HCT116 (cell line): ENCODE data around the gene KRT13. TPM values are rescaled to one million over a fixed set of nuclear protein-coding genes. Genes with fewer than 3 reads are reported as not detected.
A peak's percentile ranks its signal among the peaks of the same experiment; 100 is the strongest.

Experiments used
- ATAC-seq: fragments of 200-7000 bp; cut with Tn5 transposase; 2 replicates; pipeline ENCODE4 v1.9.1; 2020; ENCODE audit warnings: mild to moderate bottlenecking, moderate library complexity
- BruUV-seq: library from RNA; stranded (reverse); fragments of 400-500 nt; replicated peaks from 2 replicates; lab custom pipeline; 2021; lab: Mats Ljungman, UMichigan
- CTCF ChIA-PET: fragments of 300-600 bp; sonication (Branson Sonifier 250); formaldehyde crosslinking; loops from one replicate; lab custom pipeline; 2021; ENCODE audit warnings: antibody characterized with exemption; lab: Charles Lee
- POLR2A ChIA-PET: fragments of 300-600, 350-600 bp; sonication (Branson Sonifier 250); formaldehyde crosslinking; loops from one replicate; lab custom pipeline; 2021; ENCODE audit warnings: antibody characterized with exemption; lab: Charles Lee
- RAD21 ChIA-PET, 2 experiments: fragments of 300-600 bp; sonication (Branson Sonifier 250); formaldehyde crosslinking; loops; one replicate each; lab custom pipeline; 2023; ENCODE audit warnings: low total read pairs in 2 of 2; ENCODE audit not compliant: uncharacterized antibody in 2 of 2, unreplicated experiment in 2 of 2, low non-redundant PET in 1 of 2; lab: Charles Lee
- DNase-seq: peaks from one replicate; pipeline ENCODE4 v3.0.0-alpha.2; 2010; ENCODE audit warnings: low read depth, low spot score
- H2AFZ ChIP-seq: fragments of 200-600 bp; shearing (Covaris generic), sonication (generic); 2 replicates; pipeline ENCODE4 v1.6.1; 2017; ENCODE audit warnings: low read depth, mixed run types, mixed read lengths, antibody characterized with exemption, low read length; ENCODE audit not compliant: poor library complexity, severe bottlenecking
- H3K27ac ChIP-seq: 2 replicates; pipeline ENCODE4 v1.5.1; 2012; ENCODE audit warnings: low read depth, low read length
- H3K27me3 ChIP-seq: fragments of 200-600 bp; sonication (generic); 2 replicates; pipeline ENCODE4 v1.6.1; 2016; ENCODE audit warnings: mixed run types, low read length, mixed read lengths; ENCODE audit not compliant: insufficient read depth
- H3K36me3 ChIP-seq, 2 experiments: fragments of 200-500 bp in 1 of 2; fragments of 200-600 bp in 1 of 2; sonication (Bioruptor generic) in 1 of 2; sonication (generic) in 1 of 2; 2 replicates each; pipeline versions ENCODE4 v1.5.1 to v1.6.1; 2014 to 2016; ENCODE audit warnings: low read length in 2 of 2, inconsistent platforms in 1 of 2, mixed read lengths in 1 of 2, mixed run types in 1 of 2; ENCODE audit not compliant: insufficient read depth in 2 of 2, control insufficient read depth in 1 of 2
- H3K4me1 ChIP-seq, 2 experiments: fragments of 200-600 bp in 1 of 2; sonication (generic) in 1 of 2; 2 replicates each; pipeline versions ENCODE4 v1.5.1 to v1.6.1; 2012 to 2017; ENCODE audit warnings: low read length in 2 of 2, inconsistent platforms in 1 of 2, mild to moderate bottlenecking in 1 of 2, mixed read lengths in 1 of 2, mixed run types in 1 of 2, moderate library complexity in 1 of 2; ENCODE audit not compliant: insufficient read depth in 2 of 2, control insufficient read depth in 1 of 2
- H3K4me2 ChIP-seq: fragments of 200-600 bp; sonication (generic); 2 replicates; pipeline ENCODE4 v1.6.1; 2017; ENCODE audit warnings: mixed run types, low read length, mixed read lengths
- H3K4me3 ChIP-seq, 2 experiments: fragments of 200-600 bp in 1 of 2; sonication (generic) in 1 of 2; replicated peaks in 1 of 2; 2 replicates each; pipeline ENCODE4 v1.5.1; 2011 to 2016; ENCODE audit warnings: low read length in 2 of 2, control low read depth in 1 of 2, low read depth in 1 of 2, mild to moderate bottlenecking in 1 of 2, mixed read lengths in 1 of 2, mixed run types in 1 of 2
- H3K79me2 ChIP-seq: fragments of 200-600 bp; sonication (generic); 2 replicates; pipeline ENCODE4 v1.6.1; 2017; ENCODE audit warnings: mild to moderate bottlenecking, mixed run types, low read length, moderate library complexity, mixed read lengths; ENCODE audit not compliant: insufficient read depth
- H3K9ac ChIP-seq: fragments of 200-600 bp; sonication (generic); 2 replicates; pipeline ENCODE4 v1.6.1; 2016; ENCODE audit warnings: low read length, mixed read lengths
- H3K9me2 ChIP-seq: fragments of 200-600 bp; sonication (generic), shearing (Covaris generic); 2 replicates; pipeline ENCODE4 v1.6.1; 2017; ENCODE audit warnings: mixed run types, mild to moderate bottlenecking, moderate library complexity; ENCODE audit not compliant: insufficient read depth
- H3K9me3 ChIP-seq, 2 experiments: fragments of 200-500 bp in 1 of 2; fragments of 200-600 bp in 1 of 2; sonication (Bioruptor generic) in 1 of 2; sonication (generic) in 1 of 2; 2 replicates each; pipeline ENCODE4 v1.6.1; 2014 to 2017; ENCODE audit warnings: low read length in 2 of 2, mixed read lengths in 2 of 2, inconsistent platforms in 1 of 2, low read depth in 1 of 2, mild to moderate bottlenecking in 1 of 2, mixed run types in 1 of 2, moderate library complexity in 1 of 2; ENCODE audit not compliant: control insufficient read depth in 1 of 2, insufficient read depth in 1 of 2
- H4K20me1 ChIP-seq: fragments of 200-600 bp; sonication (generic), shearing (Covaris generic); 2 replicates; pipeline ENCODE4 v1.6.1; 2017; ENCODE audit warnings: mixed run types, mild to moderate bottlenecking, moderate library complexity; ENCODE audit not compliant: insufficient read depth
- ATF3 ChIP-seq: IDR thresholded peaks from 2 replicates; pipeline ENCODE4 v1.6.1; 2012
- CEBPB ChIP-seq: IDR thresholded peaks from 2 replicates; pipeline ENCODE4 v1.6.1; 2012; ENCODE audit warnings: low read depth
- CTCF ChIP-seq, 3 experiments: fragments of 200-600 bp in 1 of 3; sonication (generic) in 1 of 3; IDR thresholded peaks in 2 of 3; conservative IDR thresholded peaks in 1 of 3; 2 replicates each; pipeline ENCODE4 v1.5.1; 2012 to 2017; ENCODE audit warnings: low read depth in 2 of 3, low read length in 2 of 3, antibody characterized with exemption in 1 of 3, borderline replicate concordance in 1 of 3, control low read depth in 1 of 3, mild to moderate bottlenecking in 1 of 3, mixed read lengths in 1 of 3, mixed run types in 1 of 3, moderate library complexity in 1 of 3; ENCODE audit not compliant: insufficient read depth in 1 of 3
- EGR1 ChIP-seq: IDR thresholded peaks from 2 replicates; pipeline ENCODE4 v1.6.1; 2012; ENCODE audit warnings: low read depth
- EZH2phosphoT487 ChIP-seq: fragments of 200-600 bp; IDR thresholded peaks from 2 replicates; pipeline ENCODE4 v1.6.1; 2018; ENCODE audit warnings: antibody characterized with exemption, borderline replicate concordance
- FOSL1 ChIP-seq: IDR thresholded peaks from 2 replicates; pipeline ENCODE4 v1.6.1; 2012; ENCODE audit warnings: low read depth
- JUND ChIP-seq: IDR thresholded peaks from 2 replicates; pipeline ENCODE4 v1.6.1; 2012
- MAX ChIP-seq: IDR thresholded peaks from 2 replicates; pipeline ENCODE4 v1.6.1; 2012
- POLR2A ChIP-seq: IDR thresholded peaks from 2 replicates; pipeline ENCODE4 v1.7.0; 2011; ENCODE audit warnings: borderline replicate concordance; ENCODE audit not compliant: insufficient read depth, insufficient read length; ENCODE audit errors: extremely low read depth
- RAD21 ChIP-seq: IDR thresholded peaks from 2 replicates; pipeline ENCODE4 v1.6.1; 2012; ENCODE audit warnings: low read depth, mild to moderate bottlenecking
- SIN3A ChIP-seq: IDR thresholded peaks from 2 replicates; pipeline ENCODE4 v1.6.1; 2012; ENCODE audit warnings: low read depth
- TCF7L2 ChIP-seq: IDR thresholded peaks from 2 replicates; pipeline ENCODE4 v1.7.0; 2011; ENCODE audit warnings: borderline replicate concordance, inconsistent platforms; ENCODE audit not compliant: insufficient read depth, insufficient read length; ENCODE audit errors: extremely low read depth
- YY1 ChIP-seq: IDR thresholded peaks from 2 replicates; pipeline ENCODE4 v1.6.1; 2011; ENCODE audit warnings: low read length, low read depth, moderate library complexity, mild to moderate bottlenecking; ENCODE audit not compliant: insufficient replicate concordance; ENCODE audit errors: extremely low read depth
- ZBTB33 ChIP-seq: IDR thresholded peaks from 2 replicates; pipeline ENCODE4 v1.6.1; 2011; ENCODE audit warnings: mild to moderate bottlenecking, low read length, moderate library complexity; ENCODE audit not compliant: insufficient replicate concordance; ENCODE audit errors: extremely low read depth
- ZFX ChIP-seq: fragments of 450-650 bp; IDR thresholded peaks from 2 replicates; pipeline ENCODE4 v1.6.1; 2017
- intact Hi-C: fragments of 100-400 bp; cut with micrococcal nuclease; formaldehyde crosslinking; loops from 2 replicates; pipeline ENCODE4 v1.10.0; 2022
- total RNA-seq: library from RNA; stranded (reverse); gene quantifications from one replicate; pipeline ENCODE4 v1.2.1, GENCODE V29; 2021; ENCODE audit not compliant: unreplicated experiment

The KRT13 gene
- total RNA-seq, 1 experiment from 2014 or later, result 3.7 TPM

- DNase-seq (no peak), ATAC-seq (no peak)
- ChIA-PET POLR2A (interaction anchor here (0.6 to 12.9 kb wide), 5 partner anchors 8 to 30 kb away, joined by 3 to 148 read pairs (median 3); partner anchors contain the start of gene KRT19), CTCF (interaction anchor here (0.9 to 8.9 kb wide), 2 partner anchors 31 to 101 kb away, joined by 3 to 77 read pairs; no protein-coding TSS in a partner anchor), RAD21 (interaction anchor here in 1 of 2 experiments (0.7 kb wide), 1 partner anchor 19 kb away, joined by 5 read pairs; no protein-coding TSS in a partner anchor)
- peak within 1 kb of the TSS; percentile 99 for H3K9ac ChIP-seq
- peaks cover 0 to 8% of the 10 kb centered on the region in 2 experiments; a peak in 1 of 4 replicates for H3K36me3 ChIP-seq
- no peak within 1 kb of the TSS for H2AFZ ChIP-seq
- H3K4me1 ChIP-seq, result peaks cover 50 to 64% of the 10 kb centered on the region in 2 experiments
- H3K27me3 ChIP-seq, result no peaks in the 10 kb centered on the region
- no peaks in the 10 kb centered on the region for H3K9me3 ChIP-seq
- H3K4me2 ChIP-seq, result peak within 1 kb of the TSS; percentile 78
- no TSS peak for BruUV-seq
- H3K27ac ChIP-seq, result peak within 1 kb of the TSS; percentile 99
- H3K9me2 ChIP-seq, result no peaks in the 10 kb centered on the region
- H3K79me2 ChIP-seq, result no peaks in the 10 kb centered on the region
- no peak within 1 kb of the TSS for H3K4me3 ChIP-seq
- no peaks in the 10 kb centered on the region for H4K20me1 ChIP-seq
- intact Hi-C loops, result no loop called here
- TF ChIP-seq SIN3A (no peak), MAX (no peak), RAD21 (no peak), TCF7L2 (no peak), FOSL1 (no peak), EZH2phosphoT487 (no peak), CTCF (IDR thresholded peaks at IDR 0.05 in 2 of 3, conservative IDR thresholded peaks at IDR 0.05 in 1 of 3; ENCODE audit: borderline replicate concordance in 1 of 3, insufficient read depth in 1 of 3, low read depth in 2 of 3, low read length in 2 of 3) (no peak), YY1 (no peak), JUND (no peak), ATF3 (no peak), ZFX (no peak), ZBTB33 (no peak), CEBPB (no peak), EGR1 (no peak), POLR2A (no peak)
Observed at GRCh38 chr17:41518789-41519449, 13.5 kb upstream of the KRT13 start, which contains the start of gene KRT15. Gene KRT15, minus strand, starts transcription at chr17:41518890. Its CDS starts 63 bp downstream, at chr17:41518827.
